Heart left ventricle (tissue), 16 donors: Measurements from ENCODE around the gene C1orf141. TPM values are rescaled to one million over a fixed set of nuclear protein-coding genes. Genes with fewer than 3 reads are reported as not detected.

ENCODE experiments used
- ATAC-seq, 4 donors: fragments of 200-7000 bp; cut with Tn5 transposase; one replicate each; pipeline ENCODE4 v1.9.1; 2020 to 2022; ENCODE audit warnings: moderate library complexity in 4 of 4, mild to moderate bottlenecking in 3 of 4, moderate number of reproducible peaks in 1 of 4
- DNase-seq, 5 donors: peaks; one replicate each; pipeline ENCODE4 v3.0.0-alpha.2; 2020
- H3K27ac ChIP-seq, 12 donors: fragments of 200-600 bp; sonication (generic) in 4 of 12; one replicate each; pipeline versions ENCODE4 v1.5.0 to v1.8.0; 2016 to 2022; ENCODE audit warnings: mild to moderate bottlenecking in 2 of 12
- H3K27me3 ChIP-seq, 9 donors: fragments of 200-600 bp; sonication (generic) in 2 of 9; one replicate each; pipeline versions ENCODE4 v1.5.1 to v1.8.0; 2016 to 2022; ENCODE audit warnings: mild to moderate bottlenecking in 3 of 9
- H3K36me3 ChIP-seq, 9 donors: fragments of 200-600 bp; sonication (generic) in 2 of 9; one replicate each; pipeline versions ENCODE4 v1.5.0 to v1.8.0; 2018 to 2022; ENCODE audit warnings: mild to moderate bottlenecking in 2 of 9
- H3K4me1 ChIP-seq, 12 donors: fragments of 200-600 bp; sonication (generic) in 4 of 12; one replicate each; pipeline versions ENCODE4 v1.5.0 to v1.8.0; 2016 to 2022; ENCODE audit warnings: mild to moderate bottlenecking in 3 of 12
- H3K4me3 ChIP-seq, 12 donors: fragments of 200-600 bp; sonication (generic) in 4 of 12; one replicate each; pipeline versions ENCODE4 v1.5.0 to v1.8.0; 2017 to 2022; ENCODE audit warnings: mild to moderate bottlenecking in 9 of 12, moderate library complexity in 4 of 12
- H3K9me3 ChIP-seq, 12 donors: fragments of 200-600 bp; sonication (generic) in 4 of 12; one replicate each; pipeline versions ENCODE4 v1.5.0 to v1.8.0; 2016 to 2022; ENCODE audit warnings: mild to moderate bottlenecking in 1 of 12
- CTCF ChIP-seq, 12 donors: fragments of 200-600 bp; sonication (generic) in 4 of 12; IDR thresholded peaks; one replicate each; pipeline versions ENCODE4 v1.5.0 to v1.8.0; 2018 to 2022; ENCODE audit warnings: antibody characterized with exemption in 12 of 12, mild to moderate bottlenecking in 5 of 12
- POLR2A ChIP-seq, 2 donors: fragments of 450-650 bp; IDR thresholded peaks; one replicate each; pipeline ENCODE4 v1.6.1; 2017; ENCODE audit warnings: antibody characterized with exemption in 2 of 2, mild to moderate bottlenecking in 2 of 2, moderate library complexity in 2 of 2
- whole genome bisulfite sequencing, 4 donors: extraction: QIAGEN DNeasy Blood & Tissue Kit in 2 of 4; methylation state at CpG; one replicate each; pipeline versions ENCODE4 v1.1.5 to v1.1.7; 2013 to 2018; 5-methylcytosine and 5-hydroxymethylcytosine counted together
- intact Hi-C, 10 donors: fragments of 100-400 bp; cut with DNase I; formaldehyde crosslinking; loops; one replicate each; pipeline versions ENCODE4 v1.11.1 to v1.14.2; 2022
- polyA plus RNA-seq, 2 donors: library from polyadenylated mRNA; stranded (reverse); fragments of 200-250 nt; gene quantifications; one replicate each; pipeline ENCODE4 v1.2.3, GENCODE V29; 2013
- total RNA-seq, 9 donors: library from RNA; depleted of rRNA in 2 of 9; stranded (reverse); fragments of >200 nt in 2 of 9; fragmentation: NEBNext Ultra II Directional in 3 of 9; extraction: Animal tissue kit (Norgen Biotek cat#: 25700) in 3 of 9; gene quantifications; one replicate each; pipeline versions ENCODE4 v1.1.0 to v1.2.4, GENCODE V29; 2016 to 2023
- donor health status: ischemic (EF 13 %, LVEDD 7.1; RV severe dilation, severe dysfunction).
- donor health status: healthy with polysubstance abuse.
- donor health status: DM: no; HTN: yes; CAD: no.
- donor health status: DM: no; HTN: no; CAD: no.
- donor health status: ischemic (EF 25% LVEDD 6.9; RV normal size, moderate dysfunction).
- donor health status: ischemic (EF 25% LVEDD 5.7; RV mildly dilated, moderate dysfunction).
- donor health status: healthy.
- donor health status: DM: yes; HTN: yes; CAD: no.
- donor health status: ischemic (EF 35%, LVEDD 5.7; RV mildly dilated, moderate dysfunction).
- donor health status: nonischemic (EF 11% LVEDD 7.7; RV severe dilation, severe dysfunction).
- donor health status: DM: yes; HTN: yes; CAD: no.
- donor health status: PGD.
- donor health status: ischemic (EF 29% LVEDD 5.4; RV normal size, mild dysfunction).
- donor health status: nonischemic (EF 23%, LVEDD 6.1; RV moderate dilation, normal function).

C1orf141 gene
- total and polyA plus RNA-seq, 11 donors: not detected

- Histone ChIP-seq H3K36me3 (peaks cover 0 to 100% (median 88%) of the 10 kb centered on the region in 9 donors), H3K4me3 (no peak overlapping the region), H3K27me3 (no peaks in the 10 kb centered on the region), H3K4me1 (peaks cover 0 to 15% (median 5%) of the 10 kb centered on the region in 12 donors), H3K9me3 (no peaks in the 10 kb centered on the region), H3K27ac (no peak overlapping the region)
- TF ChIP-seq POLR2A (IDR thresholded peaks at IDR 0.05) (no peak), CTCF (IDR thresholded peaks at IDR 0.05) (no peak)
- 65 to 84% (median 78%) methylated on average over 3 of the region's 3 CpGs for WGBS, 4 donors
- intact Hi-C loops: no loop called here
- DNase-seq (no peak), ATAC-seq (no peak)
Measured at GRCh38 chr1:67043366-67043765, 91.4 kb downstream of the C1orf141 start.

Other genes starting within 250 kb of the C1orf141 start
- gene DNAI4, start 210.1 kb downstream of the C1orf141 start, total RNA-seq: 10 to 100 TPM in 5 of 9 donors, 1 to 10 TPM in 4; 4.5 to 18.9 (median 10.5) TPM
- gene DNAI4, start 210.1 kb downstream of the C1orf141 start, polyA plus RNA-seq: 1 to 10 TPM in 1 of 2 donors, under 1 TPM in 1; 0.72 to 1.3 TPM
- gene MIER1, start 210.0 kb downstream of the C1orf141 start, total RNA-seq: 10 to 100 TPM; 14.3 to 23.8 (median 19.3) TPM
- gene MIER1, start 210.0 kb downstream of the C1orf141 start, polyA plus RNA-seq: 10 to 100 TPM in 1 of 2 donors, 1 to 10 TPM in 1; 7.3 to 10.5 TPM
- 1 to 10 TPM; 2.9 to 6.8 (median 4.2) TPM for gene SLC35D1, start 80.8 kb downstream of the C1orf141 start, total RNA-seq
- gene SLC35D1, start 80.8 kb downstream of the C1orf141 start, polyA plus RNA-seq: 1 to 10 TPM; 1.8 to 3.1 TPM
- not detected for gene IL23R, start 31.5 kb upstream of the C1orf141 start, total RNA-seq
- not detected for gene IL23R, start 31.5 kb upstream of the C1orf141 start, polyA plus RNA-seq
- gene IL12RB2, start 172.9 kb upstream of the C1orf141 start, total RNA-seq: 1 to 10 TPM in 2 of 9 donors, under 1 TPM in 5, not detected in 2; 0.25 to 1.9 (median 0.83) TPM
- under 1 TPM; 0.04 to 0.08 TPM for gene IL12RB2, start 172.9 kb upstream of the C1orf141 start, polyA plus RNA-seq